Loucy (cell line): ENCODE results near the gene KIF22.
"Not testable (repeated sequence)": the region's sequence is repeated elsewhere in the genome, so short reads cannot be mapped to it uniquely, and the experiment has no call there.

ENCODE experiments used
- H2AFZ ChIP-seq: fragments of 200-600 bp; sonication (generic); 2 replicates; pipeline ENCODE4 v1.6.0; 2016; ENCODE audit warnings: antibody characterized with exemption, mild to moderate bottlenecking, low read length, moderate library complexity
- H3F3A ChIP-seq: fragments of 200-600 bp; 2 replicates; pipeline ENCODE4 v1.6.0; 2016; ENCODE audit warnings: antibody characterized with exemption, low read depth, mild to moderate bottlenecking
- H3K27me3 ChIP-seq: fragments of 200-600 bp; sonication (generic); 2 replicates; pipeline ENCODE4 v1.6.1; 2014; ENCODE audit warnings: low read length, mild to moderate bottlenecking; ENCODE audit not compliant: insufficient read depth, poor library complexity, severe bottlenecking
- H3K36me3 ChIP-seq: fragments of 200-600 bp; sonication (generic); 2 replicates; pipeline ENCODE4 v1.6.1; 2016; ENCODE audit warnings: low read length; ENCODE audit not compliant: insufficient read depth
- H3K4me1 ChIP-seq: fragments of 200-600 bp; sonication (generic); 2 replicates; pipeline ENCODE4 v1.5.1; 2014; ENCODE audit warnings: low read length, mild to moderate bottlenecking; ENCODE audit not compliant: insufficient read depth, poor library complexity, severe bottlenecking
- H3K4me2 ChIP-seq: fragments of 200-600 bp; sonication (generic); 2 replicates; pipeline ENCODE4 v1.6.0; 2014; ENCODE audit warnings: antibody characterized with exemption, low read length, low read depth, mild to moderate bottlenecking; ENCODE audit not compliant: poor library complexity, severe bottlenecking
- H3K4me3 ChIP-seq: fragments of 200-600 bp; sonication (generic); 2 replicates; pipeline ENCODE4 v1.5.1; 2014; ENCODE audit warnings: low read length, mild to moderate bottlenecking, mixed read lengths; ENCODE audit not compliant: poor library complexity, severe bottlenecking
- H3K79me2 ChIP-seq: fragments of 200-600 bp; sonication (generic); 2 replicates; pipeline ENCODE4 v1.6.1; 2014; ENCODE audit warnings: low read length; ENCODE audit not compliant: insufficient read depth
- H3K9ac ChIP-seq: fragments of 200-600 bp; sonication (generic); 2 replicates; pipeline ENCODE4 v1.6.0; 2014; ENCODE audit warnings: mild to moderate bottlenecking, low read depth, low read length, moderate library complexity; ENCODE audit not compliant: poor library complexity, severe bottlenecking
- H3K9me2 ChIP-seq: fragments of 200-600 bp; sonication (generic); replicated peaks from 2 replicates; pipeline ENCODE4 v1.6.1; 2016; ENCODE audit warnings: low read depth, low read length, mixed read lengths
- H3K9me3 ChIP-seq: fragments of 200-600 bp; sonication (generic); 2 replicates; pipeline ENCODE4 v1.6.1; 2014; ENCODE audit warnings: mild to moderate bottlenecking, antibody characterized with exemption, low read length, low read depth; ENCODE audit not compliant: insufficient read depth
- H4K20me1 ChIP-seq: fragments of 200-600 bp; sonication (generic); 2 replicates; pipeline ENCODE4 v1.6.0; 2014; ENCODE audit warnings: antibody characterized with exemption, low read length, mild to moderate bottlenecking; ENCODE audit not compliant: insufficient read depth, poor library complexity, severe bottlenecking
- EZH2phosphoT487 ChIP-seq: fragments of 200-600 bp; IDR thresholded peaks from 2 replicates; pipeline ENCODE4 v1.6.1; 2018; ENCODE audit warnings: antibody characterized with exemption, mild to moderate bottlenecking, moderate library complexity, borderline replicate concordance
- TF ChIP-seq, protein P1 (sequence below): fragments of 200-600 bp; sonication (generic); conservative IDR thresholded peaks from 2 replicates; pipeline ENCODE4 v1.5.1; 2014; ENCODE audit warnings: mild to moderate bottlenecking, antibody characterized with exemption, low read length

The KIF22 gene

DNA sequence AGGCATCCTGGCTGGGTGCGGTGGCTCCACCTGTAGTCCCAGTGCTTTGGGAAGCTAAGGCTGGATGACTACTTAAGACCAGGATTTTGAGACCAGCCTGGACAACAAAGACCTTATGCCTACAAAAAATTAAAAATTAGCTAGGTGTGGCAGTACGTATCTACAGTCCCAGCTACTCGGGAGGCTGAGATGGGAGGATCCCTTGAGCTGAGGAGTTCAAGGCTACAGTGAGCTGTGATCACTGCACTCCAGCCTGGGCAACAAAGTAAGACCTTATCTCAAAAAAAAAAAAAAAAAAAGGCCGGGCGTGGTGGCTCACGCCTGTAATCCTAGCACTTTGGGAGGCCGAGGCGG is 35.8 kb downstream of the KIF22 start:
- H3K9ac ChIP-seq = no peak overlapping the region

DNA sequence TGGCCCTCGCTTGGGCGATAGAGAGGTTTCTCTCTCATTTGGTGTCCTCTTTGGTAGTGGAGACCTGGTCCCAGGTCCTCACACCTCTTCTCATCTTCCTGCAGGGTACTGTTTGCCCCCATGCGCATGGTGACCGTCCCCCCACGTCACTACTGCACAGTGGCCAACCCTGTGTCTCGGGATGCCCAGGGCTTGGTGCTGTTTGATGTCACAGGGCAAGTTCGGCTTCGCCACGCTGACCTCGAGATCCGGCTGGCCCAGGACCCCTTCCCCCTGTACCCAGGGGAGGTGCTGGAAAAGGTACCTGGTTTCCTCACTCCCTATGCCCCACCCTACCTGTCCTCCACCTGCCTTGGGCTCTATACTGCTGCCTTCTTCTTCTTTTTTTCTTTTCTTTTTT is 40.2 kb downstream of the KIF22 start:
- no peak for TF ChIP-seq EZH2phosphoT487
- TF ChIP-seq, protein P1, sequence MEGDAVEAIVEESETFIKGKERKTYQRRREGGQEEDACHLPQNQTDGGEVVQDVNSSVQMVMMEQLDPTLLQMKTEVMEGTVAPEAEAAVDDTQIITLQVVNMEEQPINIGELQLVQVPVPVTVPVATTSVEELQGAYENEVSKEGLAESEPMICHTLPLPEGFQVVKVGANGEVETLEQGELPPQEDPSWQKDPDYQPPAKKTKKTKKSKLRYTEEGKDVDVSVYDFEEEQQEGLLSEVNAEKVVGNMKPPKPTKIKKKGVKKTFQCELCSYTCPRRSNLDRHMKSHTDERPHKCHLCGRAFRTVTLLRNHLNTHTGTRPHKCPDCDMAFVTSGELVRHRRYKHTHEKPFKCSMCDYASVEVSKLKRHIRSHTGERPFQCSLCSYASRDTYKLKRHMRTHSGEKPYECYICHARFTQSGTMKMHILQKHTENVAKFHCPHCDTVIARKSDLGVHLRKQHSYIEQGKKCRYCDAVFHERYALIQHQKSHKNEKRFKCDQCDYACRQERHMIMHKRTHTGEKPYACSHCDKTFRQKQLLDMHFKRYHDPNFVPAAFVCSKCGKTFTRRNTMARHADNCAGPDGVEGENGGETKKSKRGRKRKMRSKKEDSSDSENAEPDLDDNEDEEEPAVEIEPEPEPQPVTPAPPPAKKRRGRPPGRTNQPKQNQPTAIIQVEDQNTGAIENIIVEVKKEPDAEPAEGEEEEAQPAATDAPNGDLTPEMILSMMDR = no peak
- Histone ChIP-seq H3K4me1 (no peaks in the 10 kb centered on the region), H3F3A (no peaks in the 10 kb centered on the region), H3K4me2 (no peak overlapping the region), H3K27me3 (no peaks in the 10 kb centered on the region), H3K4me3 (no peak overlapping the region), H3K9me2 (no peaks in the 10 kb centered on the region), H4K20me1 (no peaks in the 10 kb centered on the region), H3K36me3 (no peaks in the 10 kb centered on the region), H3K79me2 (no peaks in the 10 kb centered on the region), H2AFZ (no peak overlapping the region), H3K9ac (no peak overlapping the region), H3K9me3 (no peaks in the 10 kb centered on the region)

More for the DNA sequence above, 35.8 kb downstream of the KIF22 start:
- Histone ChIP-seq H3K9me3 (no peaks in the 10 kb centered on the region), H3K4me3 (no peak overlapping the region), H3K79me2 (no peaks in the 10 kb centered on the region), H3K4me1 (peaks cover 5% of the 10 kb centered on the region), H3K27me3 (no peaks in the 10 kb centered on the region), H3K9me2 (no peaks in the 10 kb centered on the region), H3F3A (no peaks in the 10 kb centered on the region), H4K20me1 (no peaks in the 10 kb centered on the region), H2AFZ (no peak overlapping the region), H3K36me3 (no peaks in the 10 kb centered on the region), H3K4me2 (no peak overlapping the region)
- TF ChIP-seq, protein P1 = no peak
- TF ChIP-seq EZH2phosphoT487 = no peak

DNA sequence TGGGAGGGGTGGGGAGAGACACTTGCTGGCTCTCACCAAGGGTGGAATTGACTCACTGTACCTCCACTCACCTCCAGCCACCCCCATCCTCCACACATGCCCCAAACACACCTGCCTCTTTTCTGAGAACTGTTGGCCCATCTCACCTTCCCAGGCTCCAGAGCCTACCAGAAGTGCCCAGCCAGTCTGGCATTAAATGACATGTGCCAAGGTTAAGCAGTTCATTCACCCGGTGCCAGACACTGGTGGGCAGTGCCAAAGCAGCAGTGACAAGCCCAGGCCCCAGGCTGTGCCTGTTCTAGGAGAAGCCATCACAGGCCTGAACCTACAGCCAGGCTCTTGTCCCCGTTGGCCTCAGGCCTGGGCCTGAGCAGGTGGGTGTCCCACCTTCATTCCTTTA is 40.9 kb downstream of the KIF22 start:
- Histone ChIP-seq H3K4me2 (no peak overlapping the region), H3K9me2 (no peaks in the 10 kb centered on the region), H3K9ac (no peak overlapping the region), H3K79me2 (no peaks in the 10 kb centered on the region), H3K27me3 (no peaks in the 10 kb centered on the region), H3K4me1 (no peaks in the 10 kb centered on the region), H3K4me3 (no peak overlapping the region), H4K20me1 (no peaks in the 10 kb centered on the region), H3K36me3 (no peaks in the 10 kb centered on the region), H3K9me3 (no peaks in the 10 kb centered on the region), H3F3A (no peaks in the 10 kb centered on the region), H2AFZ (no peak overlapping the region)
- TF ChIP-seq, protein P1 = no peak
- no peak for TF ChIP-seq EZH2phosphoT487

DNA sequence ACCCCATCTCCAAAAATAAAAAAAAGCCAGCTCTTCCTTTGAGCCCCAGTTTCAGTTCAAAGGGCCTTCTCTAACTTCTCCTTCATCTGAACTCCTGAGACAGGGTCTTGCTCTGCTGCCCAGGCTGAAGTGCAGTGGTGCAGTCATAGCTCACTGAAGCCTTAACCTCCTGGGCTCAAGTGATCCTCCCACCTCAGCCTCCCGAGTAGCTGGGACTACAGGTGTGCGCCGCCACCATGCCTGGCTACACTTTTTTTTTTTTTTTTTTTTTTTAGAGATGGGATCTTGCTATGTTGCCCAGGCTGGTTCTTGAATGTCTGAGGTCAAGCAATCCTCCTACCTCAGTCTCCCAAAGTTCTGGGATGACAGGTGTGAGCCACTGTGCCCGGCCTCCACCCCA is 42.7 kb downstream of the KIF22 start:
- not testable (repeated sequence) for H3K4me1 ChIP-seq

More for the DNA sequence above, 42.7 kb downstream of the KIF22 start:
- H3K36me3 ChIP-seq, H3K27me3 ChIP-seq, H3K79me2 ChIP-seq, H4K20me1 ChIP-seq, H3K9ac ChIP-seq, H3K4me2 ChIP-seq, H3K4me3 ChIP-seq, H2AFZ ChIP-seq, H3F3A ChIP-seq, H3K9me3 ChIP-seq, H3K9me2 ChIP-seq: not testable (repeated sequence)
